HG03521 (cell line): ENCODE data around the gene MYOM3.
"Not testable (repeated sequence)": the region's sequence is repeated elsewhere in the genome, so short reads cannot be mapped to it uniquely, and the experiment has no call there.

ENCODE experiments used
- ATAC-seq: cut with Tn5 transposase; IDR thresholded peaks from one replicate; pipeline ENCODE4 v1.9.1; 2021; ENCODE audit warnings: mild to moderate bottlenecking, moderate library complexity; ENCODE audit not compliant: unreplicated experiment

Gene MYOM3

GRCh38 chr1:24008574-24009184 is 103.3 kb downstream of the MYOM3 start:
- not testable (repeated sequence) for ATAC-seq

GRCh38 chr1:24007079-24007478 is 104.9 kb downstream of the MYOM3 start:
- no peak for ATAC-seq
